MCF 10A (cell line): Measurements from ENCODE around the gene RRP1. TPM values are rescaled to one million over a fixed set of nuclear protein-coding genes. Genes with fewer than 3 reads are reported as not detected.
A peak's percentile ranks its signal among the peaks of the same experiment; 100 is the strongest.

Source experiments
- BruUV-seq: library from RNA; stranded (reverse); fragments of 400-500 nt; replicated peaks from 2 replicates; lab custom pipeline; 2021; lab: Mats Ljungman, UMichigan
- CTCF ChIA-PET: fragments of 300-600 bp; sonication (Branson Sonifier 250); formaldehyde crosslinking; extraction: SDS; loops from one replicate; lab custom pipeline; 2021; ENCODE audit warnings: antibody characterized with exemption, inconsistent platforms; lab: Yijun Ruan, JAX
- POLR2A ChIA-PET: fragments of 300-600, 350-650 bp; sonication (Branson Sonifier 250); formaldehyde crosslinking; extraction: SDS; loops from one replicate; lab custom pipeline; 2020; ENCODE audit warnings: antibody characterized with exemption, inconsistent platforms; lab: Yijun Ruan, JAX
- DNase-seq: peaks from one replicate; pipeline ENCODE4 v3.0.0-alpha.2; 2018; ENCODE audit not compliant: unreplicated experiment
- H3K27ac Mint-ChIP-seq: one replicate; pipeline ENCODE4 v1.8.0; 2022; ENCODE audit warnings: mild to moderate bottlenecking, low read depth, mixed read lengths; ENCODE audit not compliant: unreplicated experiment
- H3K27me3 Mint-ChIP-seq: one replicate; pipeline ENCODE4 v1.8.0; 2022; ENCODE audit warnings: mixed read lengths; ENCODE audit not compliant: insufficient read depth, unreplicated experiment
- H3K36me3 Mint-ChIP-seq: one replicate; pipeline ENCODE4 v1.8.0; 2022; ENCODE audit warnings: mild to moderate bottlenecking, moderate library complexity, mixed read lengths; ENCODE audit not compliant: insufficient read depth, unreplicated experiment
- H3K4me1 Mint-ChIP-seq: one replicate; pipeline ENCODE4 v1.8.0; 2022; ENCODE audit warnings: mixed read lengths; ENCODE audit not compliant: insufficient read depth, unreplicated experiment
- H3K4me3 Mint-ChIP-seq: one replicate; pipeline ENCODE4 v1.8.0; 2022; ENCODE audit warnings: mild to moderate bottlenecking, moderate library complexity, mixed read lengths; ENCODE audit not compliant: unreplicated experiment
- H3K9me3 Mint-ChIP-seq: one replicate; pipeline ENCODE4 v1.8.0; 2022; ENCODE audit warnings: mixed read lengths; ENCODE audit not compliant: unreplicated experiment
- intact Hi-C: fragments of 100-400 bp; cut with micrococcal nuclease; formaldehyde crosslinking; loops from 2 replicates; pipeline ENCODE4 v1.14.1; 2022
- total RNA-seq: library from RNA; stranded (reverse); gene quantifications from 2 replicates; pipeline ENCODE4 v1.2.3, GENCODE V29; 2022
- TF ChIP-seq, protein P1 (sequence below): fragments of 200-600 bp; IDR thresholded peaks from one replicate; pipeline ENCODE4 v1.8.0; 2022; ENCODE audit warnings: antibody characterized with exemption, mild to moderate bottlenecking; ENCODE audit not compliant: unreplicated experiment

Gene RRP1
- total RNA-seq, 1 experiment from 2014 or later, result 56.0 TPM

DNA sequence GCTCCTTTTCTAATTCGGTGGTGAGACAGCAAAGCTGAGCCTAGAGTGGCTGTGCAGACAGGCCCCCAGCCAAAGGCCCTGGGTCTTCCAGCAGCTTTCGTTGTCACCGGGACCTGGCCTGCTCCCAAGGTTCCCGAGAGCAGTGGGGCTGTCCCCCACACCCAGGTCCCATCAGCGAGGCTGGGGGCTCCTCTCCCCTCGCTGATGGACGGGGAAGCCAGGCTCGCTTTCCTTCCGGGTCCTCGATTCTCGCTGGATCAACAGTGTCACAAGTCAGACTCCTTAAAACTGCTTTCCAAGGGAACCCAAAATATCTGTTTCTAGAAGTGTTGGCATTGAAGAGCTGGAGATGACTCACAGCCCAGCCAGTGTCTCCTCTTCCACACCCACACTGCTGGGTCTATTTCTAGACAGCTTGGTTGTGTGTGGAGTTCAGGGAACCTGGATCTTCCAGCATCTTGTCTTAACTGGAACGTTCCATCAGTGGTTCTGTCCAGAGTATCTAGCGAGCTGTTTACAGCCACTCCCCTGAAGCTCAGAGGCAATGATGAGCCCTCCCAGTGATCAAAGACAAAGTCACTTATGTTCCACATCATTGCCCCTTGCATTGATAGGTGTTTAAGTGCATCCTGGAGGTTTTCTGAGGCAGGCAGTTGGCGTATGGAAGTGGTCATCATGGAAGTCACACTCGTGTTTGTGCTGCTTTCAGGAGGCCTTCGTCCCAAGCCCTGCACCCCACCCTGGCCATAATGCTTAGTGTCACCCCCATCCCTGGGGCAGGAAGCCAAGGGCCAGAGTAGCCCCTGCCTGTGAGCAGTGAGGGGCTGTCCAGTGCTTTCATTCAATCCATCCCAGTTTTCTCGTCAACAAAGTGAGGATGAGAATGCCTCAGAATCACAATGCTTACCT, 35.2 kb downstream of the RRP1 start:
- ChIA-PET CTCF (interaction anchor here (0.5 to 1.2 kb wide), 5 partner anchors 35 to 191 kb away, joined by 3 to 7 read pairs (median 4); partner anchors contain the start of gene RRP1), POLR2A (interaction anchor here (1.2 kb wide), 1 partner anchor 12 kb away, joined by 5 read pairs; no protein-coding TSS in a partner anchor)
- Mint-ChIP-seq H3K27me3 (peaks cover 6% of the 10 kb centered on the region), H3K36me3 (no peaks in the 10 kb centered on the region), H3K4me1 (peaks cover 15% of the 10 kb centered on the region), H3K9me3 (no peaks in the 10 kb centered on the region), H3K27ac (no peak overlapping the region), H3K4me3 (no peak overlapping the region)
- TF ChIP-seq, protein P1, sequence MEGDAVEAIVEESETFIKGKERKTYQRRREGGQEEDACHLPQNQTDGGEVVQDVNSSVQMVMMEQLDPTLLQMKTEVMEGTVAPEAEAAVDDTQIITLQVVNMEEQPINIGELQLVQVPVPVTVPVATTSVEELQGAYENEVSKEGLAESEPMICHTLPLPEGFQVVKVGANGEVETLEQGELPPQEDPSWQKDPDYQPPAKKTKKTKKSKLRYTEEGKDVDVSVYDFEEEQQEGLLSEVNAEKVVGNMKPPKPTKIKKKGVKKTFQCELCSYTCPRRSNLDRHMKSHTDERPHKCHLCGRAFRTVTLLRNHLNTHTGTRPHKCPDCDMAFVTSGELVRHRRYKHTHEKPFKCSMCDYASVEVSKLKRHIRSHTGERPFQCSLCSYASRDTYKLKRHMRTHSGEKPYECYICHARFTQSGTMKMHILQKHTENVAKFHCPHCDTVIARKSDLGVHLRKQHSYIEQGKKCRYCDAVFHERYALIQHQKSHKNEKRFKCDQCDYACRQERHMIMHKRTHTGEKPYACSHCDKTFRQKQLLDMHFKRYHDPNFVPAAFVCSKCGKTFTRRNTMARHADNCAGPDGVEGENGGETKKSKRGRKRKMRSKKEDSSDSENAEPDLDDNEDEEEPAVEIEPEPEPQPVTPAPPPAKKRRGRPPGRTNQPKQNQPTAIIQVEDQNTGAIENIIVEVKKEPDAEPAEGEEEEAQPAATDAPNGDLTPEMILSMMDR, result no peak
- intact Hi-C loops, result no loop called here
- DNase-seq, result peak; percentile 53
- BruUV-seq, result no TSS peak

DNA sequence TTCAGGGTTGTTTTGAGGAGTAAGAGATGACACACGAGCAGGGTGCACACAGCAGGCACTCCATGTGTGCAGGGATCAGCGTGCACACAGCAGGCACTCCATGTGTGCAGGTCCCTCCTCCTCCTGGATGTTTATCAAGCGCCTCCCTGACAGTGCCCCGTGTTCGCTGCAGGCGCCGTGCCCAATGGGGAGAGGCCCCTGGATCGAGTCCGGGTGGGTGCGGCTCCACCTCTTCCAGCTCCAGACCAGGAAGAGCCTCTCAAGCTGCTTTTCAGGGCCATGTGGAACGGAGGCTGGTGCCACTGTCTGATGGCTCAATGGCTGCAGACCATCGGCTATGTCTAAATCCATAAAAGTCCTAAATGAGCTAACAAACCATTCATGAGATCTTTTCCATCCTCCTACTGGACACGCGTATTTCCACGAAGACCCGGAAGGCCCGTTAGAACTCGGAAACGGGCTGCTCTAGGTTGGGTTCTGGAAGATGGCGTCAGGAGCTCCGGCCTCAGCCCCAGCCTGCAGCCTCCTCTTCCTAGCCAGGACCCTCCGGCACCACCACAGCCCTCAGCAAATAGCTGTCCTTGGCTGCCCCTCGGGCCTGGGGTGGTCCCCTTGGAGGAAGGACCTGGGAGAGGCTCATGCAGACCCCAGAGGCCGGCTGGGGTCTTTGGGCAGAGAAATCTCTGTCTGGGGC, 36.0 kb downstream of the RRP1 start:
- ChIA-PET CTCF (interaction anchor here (0.8 to 1.1 kb wide), 2 partner anchors 67 to 151 kb away, joined by 3 to 4 read pairs; no protein-coding TSS in a partner anchor), POLR2A (interaction anchor here (1.3 kb wide), 1 partner anchor 39 kb away, joined by 3 read pairs; no protein-coding TSS in a partner anchor)
- Mint-ChIP-seq H3K27ac (no peak overlapping the region), H3K9me3 (no peaks in the 10 kb centered on the region), H3K27me3 (peaks cover 14% of the 10 kb centered on the region), H3K4me1 (peaks cover 15% of the 10 kb centered on the region), H3K36me3 (no peaks in the 10 kb centered on the region), H3K4me3 (no peak overlapping the region)
- intact Hi-C loops, result no loop called here
- BruUV-seq, result no TSS peak
- DNase-seq, result no peak
- TF ChIP-seq, protein P1, result no peak

DNA sequence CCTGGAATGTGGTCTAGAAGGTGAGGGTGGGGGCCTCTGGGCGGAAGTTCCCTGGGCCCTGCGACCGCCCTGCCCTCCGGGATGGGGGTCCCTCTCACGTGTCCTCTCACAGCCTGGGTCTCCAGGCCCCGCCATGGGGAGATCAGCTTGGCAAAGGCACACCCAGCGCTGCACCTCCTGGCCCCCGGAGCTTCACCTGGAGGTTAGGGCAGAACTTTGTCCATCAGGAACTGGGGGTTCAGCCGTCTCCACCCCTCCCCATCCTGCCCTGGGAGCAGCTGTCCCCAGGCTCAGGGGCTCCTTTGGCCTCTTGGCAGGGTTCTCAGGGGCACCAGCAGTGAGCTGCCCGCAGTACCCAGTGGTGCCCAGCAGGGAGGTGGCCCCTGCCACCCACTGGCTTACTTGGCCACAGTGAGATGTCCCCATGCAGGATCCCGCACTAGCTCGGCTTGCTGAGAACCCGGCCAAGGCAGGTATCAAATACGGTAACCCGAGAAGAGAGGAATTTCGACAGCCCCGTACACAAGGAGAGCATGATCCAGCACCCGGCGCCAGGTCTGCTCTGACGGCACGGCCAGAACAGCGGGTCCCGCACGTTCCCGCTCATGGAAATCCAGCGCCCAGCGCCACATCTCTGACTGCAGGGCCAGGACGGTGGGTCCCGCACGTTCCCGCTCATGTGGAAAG, 36.7 kb downstream of the RRP1 start:
- no TSS peak for BruUV-seq
- Mint-ChIP-seq H3K27me3 (peaks cover 20% of the 10 kb centered on the region), H3K4me1 (peaks cover 15% of the 10 kb centered on the region), H3K36me3 (no peaks in the 10 kb centered on the region), H3K9me3 (no peaks in the 10 kb centered on the region), H3K27ac (no peak overlapping the region), H3K4me3 (no peak overlapping the region)
- ChIA-PET POLR2A (interaction anchor here (0.5 to 1.7 kb wide), 3 partner anchors 23 to 940 kb away, joined by 3 to 4 read pairs (median 4); no protein-coding TSS in a partner anchor), CTCF (interaction anchor here (0.6 to 1.1 kb wide), 3 partner anchors 15 to 151 kb away, joined by 3 to 4 read pairs (median 3); no protein-coding TSS in a partner anchor)
- no peak for DNase-seq
- TF ChIP-seq, protein P1, result peak; percentile 25
- intact Hi-C loops, result no loop called here
